Measurements from ENCODE around the gene RAET1G.
"Not testable (repeated sequence)": the region's sequence is repeated elsewhere in the genome, so short reads cannot be mapped to it uniquely, and the experiment has no call there.

The RAET1G gene

DNA sequence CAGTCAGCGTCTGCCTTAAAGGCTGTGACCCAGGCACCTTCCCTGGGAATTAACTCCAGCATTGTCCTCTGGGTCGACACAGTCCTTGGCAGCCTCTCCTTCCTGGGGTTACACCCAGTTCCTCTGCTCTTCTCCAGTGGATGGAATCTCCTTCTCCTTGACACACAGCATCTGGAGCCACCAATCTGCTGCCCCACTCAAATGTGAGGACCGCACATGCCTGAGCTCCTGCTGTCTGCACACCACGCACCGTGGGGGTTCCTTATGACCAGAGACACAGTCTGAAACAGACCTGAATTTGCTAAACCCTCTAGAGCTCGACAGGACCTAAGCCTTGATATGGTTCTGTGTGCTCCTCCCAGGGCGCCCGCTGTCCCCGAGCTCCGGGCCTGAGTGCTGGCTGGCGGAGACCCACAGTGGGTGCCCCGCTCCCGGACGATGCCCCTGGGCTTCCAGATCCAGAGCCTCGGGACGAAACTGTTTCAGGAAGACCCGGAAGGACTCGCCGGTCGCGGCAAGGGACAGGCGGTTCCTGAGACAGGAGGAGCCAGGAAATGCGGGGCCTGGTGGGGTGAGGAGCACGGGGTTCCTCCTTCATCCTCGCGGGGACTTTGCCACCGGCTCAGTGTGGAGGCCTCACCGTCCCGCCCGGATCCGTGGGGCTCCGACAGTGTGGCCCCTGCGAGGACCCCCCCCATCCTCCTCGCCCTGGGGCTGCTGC is 2.5 kb upstream of the RAET1G start:
- H3K9me3 ChIP-seq (ENCODE audit: insufficient read depth, low read length), result no peaks in the 10 kb centered on the region
- TF ChIP-seq SUZ12 (IDR thresholded peaks at IDR 0.05; ENCODE audit: extremely low read depth, insufficient read depth, insufficient read length), result no peak
- no peak for TF ChIP-seq ZNF274 (IDR thresholded peaks at IDR 0.05; ENCODE audit: low read depth, low read length)
- H3K4me3 ChIP-seq (ENCODE audit: insufficient read length, low read depth), result peak overlapping the region; percentile 50
- H3K36me3 ChIP-seq (ENCODE audit: insufficient read depth, insufficient read length, low read length), result no peaks in the 10 kb centered on the region
- H3K4me1 ChIP-seq (ENCODE audit: insufficient read depth, insufficient read length), result no peaks in the 10 kb centered on the region
- peak overlapping the region; percentile 0 for H3K9ac ChIP-seq (ENCODE audit: insufficient read length, low read depth)
- H3K27me3 ChIP-seq (ENCODE audit: insufficient read depth, insufficient read length), result peaks cover 66% of the 10 kb centered on the region
- no peak for DNase-seq (ENCODE audit: low read depth, low spot score)

DNA sequence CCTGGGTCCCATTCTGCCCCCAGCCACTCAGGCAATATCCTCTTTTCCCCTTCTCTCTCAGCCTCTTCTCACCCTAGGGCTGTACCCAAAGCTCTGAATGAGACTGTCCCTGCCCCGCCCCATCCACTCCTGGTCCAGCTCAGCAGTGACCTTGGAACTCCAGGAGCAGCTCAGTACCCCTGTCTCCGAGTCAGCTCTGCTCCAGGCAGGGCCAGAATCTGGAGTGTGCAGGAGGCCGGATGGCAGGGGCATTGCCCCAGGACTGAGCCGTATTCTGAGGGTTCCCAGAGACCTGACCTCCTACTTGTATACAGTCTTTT is 2.0 kb upstream of the RAET1G start:
- no peak for DNase-seq (ENCODE audit: low read depth, low spot score)
- Histone ChIP-seq H3K4me1 (ENCODE audit: insufficient read depth, insufficient read length) (no peaks in the 10 kb centered on the region), H3K9ac (ENCODE audit: insufficient read length, low read depth) (no peak overlapping the region), H3K27me3 (ENCODE audit: insufficient read depth, insufficient read length) (peaks cover 72% of the 10 kb centered on the region), H3K9me3 (ENCODE audit: insufficient read depth, low read length) (no peaks in the 10 kb centered on the region), H3K4me3 (ENCODE audit: insufficient read length, low read depth) (no peak overlapping the region), H3K36me3 (ENCODE audit: insufficient read depth, insufficient read length, low read length) (no peaks in the 10 kb centered on the region)
- TF ChIP-seq SUZ12 (IDR thresholded peaks at IDR 0.05; ENCODE audit: extremely low read depth, insufficient read depth, insufficient read length) (no peak), YY1 (IDR thresholded peaks at IDR 0.05; ENCODE audit: insufficient read depth, insufficient read length) (no peak), ZNF274 (IDR thresholded peaks at IDR 0.05; ENCODE audit: low read depth, low read length) (no peak)

DNA sequence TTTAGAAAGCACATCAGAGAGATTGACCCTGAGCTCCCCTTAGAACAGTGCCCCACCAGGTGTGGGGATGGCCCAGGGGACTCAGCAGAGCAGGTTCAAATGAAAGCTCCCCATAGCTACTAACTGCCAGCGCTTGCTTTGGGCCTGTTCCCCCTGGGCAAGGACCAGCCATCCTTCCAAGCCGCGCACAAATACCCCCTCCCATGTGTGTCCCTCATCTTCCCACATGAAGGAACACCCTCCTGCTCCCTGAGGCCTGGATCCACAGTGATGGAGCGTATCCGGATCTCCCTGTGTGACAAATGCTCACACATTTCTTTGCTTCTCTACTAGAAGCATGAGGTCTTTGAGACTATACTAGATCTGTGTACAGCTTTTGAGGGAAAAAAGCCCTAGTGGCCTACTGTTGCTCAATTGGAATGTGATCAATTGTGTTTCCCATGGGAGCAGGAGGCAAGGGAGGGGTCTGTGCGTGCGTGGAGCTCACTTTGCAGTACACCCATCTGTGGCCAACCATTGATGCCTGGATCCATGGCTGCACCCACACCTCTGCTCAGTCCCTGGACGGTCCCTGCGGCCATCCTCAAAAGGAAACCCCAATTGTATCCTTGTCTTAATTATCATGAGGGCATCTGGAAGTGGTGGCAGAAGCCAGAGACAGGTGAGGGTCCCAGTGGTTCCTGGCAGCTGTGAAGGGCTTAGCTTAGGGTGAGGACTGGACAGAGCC is 1.4 kb upstream of the RAET1G start:
- peaks cover 74% of the 10 kb centered on the region for H3K27me3 ChIP-seq (ENCODE audit: insufficient read depth, insufficient read length)
- TF ChIP-seq YY1 (IDR thresholded peaks at IDR 0.05; ENCODE audit: insufficient read depth, insufficient read length) (no peak), SUZ12 (IDR thresholded peaks at IDR 0.05; ENCODE audit: extremely low read depth, insufficient read depth, insufficient read length) (no peak), ZNF274 (IDR thresholded peaks at IDR 0.05; ENCODE audit: low read depth, low read length) (no peak)

DNA sequence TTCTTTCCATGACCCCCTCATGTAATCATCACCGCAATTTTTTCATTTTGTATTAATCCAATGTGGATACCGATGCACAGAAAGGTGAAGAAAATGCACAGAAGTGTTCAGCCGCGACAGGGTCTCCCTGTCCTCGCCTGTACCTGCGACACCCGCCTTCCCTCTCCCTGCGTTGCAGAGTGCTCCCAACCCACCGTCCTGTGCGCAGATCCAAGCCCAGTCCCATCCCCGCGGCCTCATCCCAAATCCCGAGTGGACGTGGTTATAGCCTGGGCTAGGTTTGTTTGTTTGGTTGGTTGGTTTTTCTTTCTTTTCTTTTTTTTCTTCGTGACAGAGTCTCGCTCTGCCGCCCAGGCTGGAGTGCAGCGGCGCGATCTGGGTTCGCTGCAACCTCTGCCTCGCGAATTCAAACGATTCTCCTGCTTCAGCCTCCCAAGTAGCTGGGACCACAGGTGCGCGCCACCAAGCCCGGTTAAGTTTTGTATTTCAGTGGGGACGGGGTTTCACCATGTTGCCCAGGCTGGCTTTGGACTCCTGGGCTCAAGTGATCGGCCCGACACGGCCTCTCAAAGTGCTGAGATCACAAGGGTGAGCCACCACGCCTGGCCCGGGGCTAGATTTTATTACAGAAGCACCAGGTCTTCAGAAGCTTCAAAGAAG is 536 bp upstream of the RAET1G start:
- peak overlapping the region; percentile 53 for H3K4me3 ChIP-seq (ENCODE audit: insufficient read length, low read depth)
- H3K9me3 ChIP-seq (ENCODE audit: insufficient read depth, low read length), result no peaks in the 10 kb centered on the region
- peaks cover 69% of the 10 kb centered on the region for H3K27me3 ChIP-seq (ENCODE audit: insufficient read depth, insufficient read length)
- TF ChIP-seq SUZ12 (IDR thresholded peaks at IDR 0.05; ENCODE audit: extremely low read depth, insufficient read depth, insufficient read length), result no peak
- TF ChIP-seq ZNF274 (IDR thresholded peaks at IDR 0.05; ENCODE audit: low read depth, low read length), result no peak
- no peak for TF ChIP-seq YY1 (IDR thresholded peaks at IDR 0.05; ENCODE audit: insufficient read depth, insufficient read length)
- no peaks in the 10 kb centered on the region for H3K36me3 ChIP-seq (ENCODE audit: insufficient read depth, insufficient read length, low read length)
- H3K9ac ChIP-seq (ENCODE audit: insufficient read length, low read depth), result peak overlapping the region; percentile 16
- no peak for DNase-seq (ENCODE audit: low read depth, low spot score)
- no peaks in the 10 kb centered on the region for H3K4me1 ChIP-seq (ENCODE audit: insufficient read depth, insufficient read length)

More for the DNA sequence above, 1.4 kb upstream of the RAET1G start:
- Histone ChIP-seq H3K9ac (ENCODE audit: insufficient read length, low read depth) (no peak overlapping the region), H3K9me3 (ENCODE audit: insufficient read depth, low read length) (no peaks in the 10 kb centered on the region), H3K4me1 (ENCODE audit: insufficient read depth, insufficient read length) (no peaks in the 10 kb centered on the region), H3K4me3 (ENCODE audit: insufficient read length, low read depth) (no peak overlapping the region), H3K36me3 (ENCODE audit: insufficient read depth, insufficient read length, low read length) (no peaks in the 10 kb centered on the region)
- DNase-seq (ENCODE audit: low read depth, low spot score), result no peak

DNA sequence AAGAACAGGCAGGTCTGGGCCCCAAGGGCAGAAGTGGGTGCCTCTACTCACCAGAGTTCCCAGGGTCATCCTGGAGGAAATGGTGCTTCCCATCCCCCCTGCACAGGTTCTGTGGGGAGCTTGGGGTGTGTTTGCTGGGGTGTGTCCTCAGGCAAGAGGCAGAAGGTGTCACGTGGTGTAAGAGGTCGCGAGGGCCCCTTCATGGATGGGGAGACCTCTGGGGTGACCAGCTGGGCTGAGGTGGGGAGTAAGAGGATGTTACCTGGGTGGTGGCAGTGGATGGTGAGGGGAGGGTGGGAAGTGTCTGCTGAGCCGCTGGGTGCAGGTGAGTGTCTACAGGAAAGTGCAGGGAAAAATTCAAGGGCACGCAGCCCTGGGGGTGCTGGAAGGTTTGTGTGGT is 830 bp downstream of the RAET1G start:
- not testable (repeated sequence) for DNase-seq (ENCODE audit: low read depth, low spot score); H3K9me3 ChIP-seq (ENCODE audit: insufficient read depth, low read length); H3K4me1 ChIP-seq (ENCODE audit: insufficient read depth, insufficient read length); H3K36me3 ChIP-seq (ENCODE audit: insufficient read depth, insufficient read length, low read length)
- H3K4me3 ChIP-seq (ENCODE audit: insufficient read length, low read depth), result peak overlapping the region; percentile 53
- H3K9ac ChIP-seq (ENCODE audit: insufficient read length, low read depth), result peak overlapping the region; percentile 61
- H3K27me3 ChIP-seq (ENCODE audit: insufficient read depth, insufficient read length), result peaks cover 69% of the 10 kb centered on the region

DNA sequence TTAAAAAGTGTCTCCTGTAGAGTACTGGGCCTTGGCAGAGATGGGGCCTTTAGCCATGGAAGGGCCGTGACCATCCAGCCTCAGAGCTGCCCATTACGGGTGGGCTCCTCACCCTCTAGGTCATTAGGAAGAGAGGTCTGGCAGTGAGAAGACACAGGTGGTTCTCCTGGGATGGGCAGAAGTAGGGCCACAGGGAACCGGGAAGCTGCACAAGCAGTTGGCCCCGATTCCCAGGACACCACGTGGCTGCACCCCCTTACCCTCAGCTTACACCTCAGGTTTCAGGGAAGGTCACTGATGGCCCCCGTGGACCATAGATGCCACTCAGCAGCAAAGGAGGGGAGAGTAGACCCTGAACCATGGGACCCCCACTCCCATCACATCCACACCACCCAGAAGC is 1.6 kb downstream of the RAET1G start:
- Histone ChIP-seq H3K9ac (ENCODE audit: insufficient read length, low read depth) (no peak overlapping the region), H3K4me1 (ENCODE audit: insufficient read depth, insufficient read length) (no peaks in the 10 kb centered on the region), H3K27me3 (ENCODE audit: insufficient read depth, insufficient read length) (peaks cover 65% of the 10 kb centered on the region), H3K9me3 (ENCODE audit: insufficient read depth, low read length) (no peaks in the 10 kb centered on the region), H3K36me3 (ENCODE audit: insufficient read depth, insufficient read length, low read length) (no peaks in the 10 kb centered on the region), H3K4me3 (ENCODE audit: insufficient read length, low read depth) (no peak overlapping the region)
- no peak for DNase-seq (ENCODE audit: low read depth, low spot score)
- TF ChIP-seq ZNF274 (IDR thresholded peaks at IDR 0.05; ENCODE audit: low read depth, low read length), result no peak
- no peak for TF ChIP-seq YY1 (IDR thresholded peaks at IDR 0.05; ENCODE audit: insufficient read depth, insufficient read length)
- no peak for TF ChIP-seq SUZ12 (IDR thresholded peaks at IDR 0.05; ENCODE audit: extremely low read depth, insufficient read depth, insufficient read length)

DNA sequence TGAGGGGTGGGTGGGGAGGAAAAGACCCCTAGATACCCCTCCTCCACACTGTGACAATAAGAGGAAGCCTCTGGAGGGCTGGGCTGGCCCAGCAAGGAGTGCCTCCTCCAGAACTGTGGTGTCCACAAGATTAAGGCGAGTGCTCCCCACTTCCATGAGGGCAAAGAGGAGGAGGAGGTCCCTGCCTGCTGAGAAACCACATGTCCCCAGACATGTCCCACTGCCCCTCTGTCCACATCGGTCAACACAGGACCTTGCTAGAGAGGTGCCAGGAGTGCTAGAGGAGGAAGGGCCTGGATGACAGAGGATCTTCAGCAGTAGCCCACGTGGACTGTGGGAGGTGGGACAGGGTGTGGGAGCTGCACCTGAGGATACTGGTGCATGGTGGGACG is 3.1 kb downstream of the RAET1G start:
- H3K36me3 ChIP-seq (ENCODE audit: insufficient read depth, insufficient read length, low read length), result no peaks in the 10 kb centered on the region
- no peaks in the 10 kb centered on the region for H3K9me3 ChIP-seq (ENCODE audit: insufficient read depth, low read length)
- H3K9ac ChIP-seq (ENCODE audit: insufficient read length, low read depth), result no peak overlapping the region
- no peak for DNase-seq (ENCODE audit: low read depth, low spot score)
- H3K27me3 ChIP-seq (ENCODE audit: insufficient read depth, insufficient read length), result peaks cover 52% of the 10 kb centered on the region
- TF ChIP-seq SUZ12 (IDR thresholded peaks at IDR 0.05; ENCODE audit: extremely low read depth, insufficient read depth, insufficient read length) (no peak), YY1 (IDR thresholded peaks at IDR 0.05; ENCODE audit: insufficient read depth, insufficient read length) (no peak), ZNF274 (IDR thresholded peaks at IDR 0.05; ENCODE audit: low read depth, low read length) (no peak)
- no peaks in the 10 kb centered on the region for H3K4me1 ChIP-seq (ENCODE audit: insufficient read depth, insufficient read length)
- no peak overlapping the region for H3K4me3 ChIP-seq (ENCODE audit: insufficient read length, low read depth)

DNA sequence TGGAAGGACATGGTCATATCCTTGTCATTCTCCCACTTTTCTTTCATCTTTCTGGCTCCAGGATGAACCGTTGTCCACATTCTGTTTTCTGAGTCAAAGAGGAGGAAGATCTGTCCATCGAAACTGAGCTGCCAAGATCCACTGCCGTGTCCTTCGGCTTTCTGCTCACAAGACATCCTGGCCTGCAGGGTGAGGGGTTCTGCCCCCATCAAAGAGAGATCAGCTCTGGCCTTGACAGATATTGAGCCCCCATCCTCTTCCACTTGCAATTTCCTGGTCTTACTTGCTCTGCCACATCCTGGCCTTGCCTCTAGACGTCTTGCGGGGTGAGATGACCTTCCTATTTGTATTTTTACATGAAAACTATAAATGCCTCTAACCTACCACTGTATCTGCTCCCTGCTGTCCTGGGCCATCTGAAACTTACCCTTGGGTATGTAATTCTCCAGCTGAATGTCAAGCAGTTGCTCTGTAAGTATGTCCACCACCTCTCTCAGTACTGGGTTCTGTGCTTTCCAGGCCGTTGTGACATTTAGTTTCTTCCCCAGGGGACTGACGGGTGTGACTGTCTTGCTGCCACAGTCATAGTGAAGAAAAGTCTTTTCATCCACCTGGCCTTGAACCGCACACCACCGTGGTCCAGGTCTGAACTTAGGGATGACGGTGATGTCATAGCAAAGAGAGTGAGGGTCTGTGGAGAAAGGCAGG is 3.6 kb downstream of the RAET1G start:
- DNase-seq (ENCODE audit: low read depth, low spot score); H3K9ac ChIP-seq (ENCODE audit: insufficient read length, low read depth); H3K4me3 ChIP-seq (ENCODE audit: insufficient read length, low read depth); H3K36me3 ChIP-seq (ENCODE audit: insufficient read depth, insufficient read length, low read length); H3K4me1 ChIP-seq (ENCODE audit: insufficient read depth, insufficient read length); H3K9me3 ChIP-seq (ENCODE audit: insufficient read depth, low read length): not testable (repeated sequence)
- H3K27me3 ChIP-seq (ENCODE audit: insufficient read depth, insufficient read length), result peaks cover 46% of the 10 kb centered on the region
